Keratinocyte (primary cell): ENCODE measurements around the gene GSG1. TPM values are rescaled to one million over a fixed set of nuclear protein-coding genes. Genes with fewer than 3 reads are reported as not detected.

Experiments used
- DNase-seq: peaks from one replicate; pipeline ENCODE4 v3.0.0-alpha.2; 2011; ENCODE audit warnings: low read depth, missing footprints, low spot score
- FAIRE-seq: peaks from 2 replicates; lab custom pipeline; 2011; peaks lifted over from hg19 to GRCh38; lab: Jason Lieb, UNC
- H2AFZ ChIP-seq: 2 replicates; pipeline ENCODE4 v1.6.0; 2012; ENCODE audit warnings: low read length, control low read depth, inconsistent platforms; ENCODE audit not compliant: control insufficient read depth
- H3K27ac ChIP-seq: 2 replicates; pipeline ENCODE4 v1.5.1; 2011; ENCODE audit warnings: low read length; ENCODE audit not compliant: control insufficient read depth, insufficient read depth
- H3K27me3 ChIP-seq: 3 replicates; pipeline ENCODE4 v1.6.0; 2011; ENCODE audit warnings: low read length; ENCODE audit not compliant: control insufficient read depth, insufficient read depth; ENCODE audit errors: extremely low read depth
- H3K36me3 ChIP-seq, 2 experiments: 2 replicates in 1 of 2; 3 replicates in 1 of 2; pipeline ENCODE4 v1.5.1; 2011; ENCODE audit warnings: low read length in 2 of 2, mild to moderate bottlenecking in 1 of 2; ENCODE audit not compliant: control insufficient read depth in 2 of 2, insufficient read depth in 2 of 2; ENCODE audit errors: extremely low read depth in 1 of 2
- H3K4me1 ChIP-seq: 3 replicates; pipeline ENCODE4 v1.5.1; 2011; ENCODE audit warnings: low read length; ENCODE audit not compliant: control insufficient read depth, insufficient read depth; ENCODE audit errors: extremely low read depth
- H3K4me2 ChIP-seq: 3 replicates; pipeline ENCODE4 v1.6.0; 2011; ENCODE audit warnings: low read depth, low read length; ENCODE audit not compliant: control insufficient read depth, insufficient read depth; ENCODE audit errors: extremely low read depth
- H3K4me3 ChIP-seq, 3 experiments: fragments of 200-600 bp in 1 of 3; sonication (generic) in 1 of 3; 2 replicates in 2 of 3; 3 replicates in 1 of 3; pipeline ENCODE4 v1.5.1; 2011 to 2016; ENCODE audit warnings: low read length in 3 of 3, mild to moderate bottlenecking in 3 of 3, control low read depth in 2 of 3, inconsistent platforms in 1 of 3, low read depth in 1 of 3, mixed read lengths in 1 of 3, mixed run types in 1 of 3, moderate library complexity in 1 of 3; ENCODE audit not compliant: control insufficient read depth in 2 of 3, insufficient read depth in 2 of 3; ENCODE audit errors: extremely low read depth in 1 of 3
- H3K79me2 ChIP-seq: 2 replicates; pipeline ENCODE4 v1.6.0; 2012; ENCODE audit warnings: low read length; ENCODE audit not compliant: control insufficient read depth, insufficient read depth
- H3K9ac ChIP-seq: 3 replicates; pipeline ENCODE4 v1.6.0; 2011; ENCODE audit warnings: low read length; ENCODE audit not compliant: control insufficient read depth, insufficient read depth; ENCODE audit errors: extremely low read depth
- H3K9me1 ChIP-seq: 3 replicates; pipeline ENCODE4 v1.6.0; 2011; ENCODE audit warnings: low read length; ENCODE audit not compliant: control insufficient read depth, insufficient read depth; ENCODE audit errors: extremely low read depth
- H3K9me3 ChIP-seq: 2 replicates; pipeline ENCODE4 v1.5.1; 2012; ENCODE audit warnings: low read depth, low read length; ENCODE audit not compliant: control insufficient read depth
- H4K20me1 ChIP-seq: 3 replicates; pipeline ENCODE4 v1.6.0; 2011; ENCODE audit warnings: low read length; ENCODE audit not compliant: control insufficient read depth, insufficient read depth; ENCODE audit errors: extremely low read depth
- CTCF ChIP-seq, 3 experiments: IDR thresholded peaks in 1 of 3; conservative IDR thresholded peaks in 1 of 3; optimal IDR thresholded peaks in 1 of 3; 2 replicates in 2 of 3; 3 replicates in 1 of 3; pipeline versions ENCODE3 to v1.5.1; 2011; ENCODE audit warnings: low read length in 3 of 3, mild to moderate bottlenecking in 3 of 3, moderate library complexity in 2 of 3, control low read depth in 1 of 3, inconsistent platforms in 1 of 3; ENCODE audit not compliant: insufficient read depth in 2 of 3; ENCODE audit errors: extremely low read depth in 1 of 3
- EZH2 ChIP-seq: IDR thresholded peaks from one replicate; pipeline ENCODE4 v1.6.1; 2012; ENCODE audit warnings: inconsistent platforms, mild to moderate bottlenecking, low read length, moderate library complexity
- dilution Hi-C: fragments of 300-500 bp; cut with MboI; formaldehyde crosslinking; loops from one replicate; pipeline ENCODE4 v1.7.0; 2020; ENCODE audit warnings: low sequenced_read_pairs; ENCODE audit not compliant: extremely low pct_ligation_motif_present
- polyA plus RNA-seq, 5 experiments: library from polyadenylated mRNA; depleted of rRNA in 3 of 5; stranded (reverse) in 3 of 5; stranded (forward) in 1 of 5; unstranded in 1 of 5; fragments of >200 nt; gene quantifications; 1 replicate in 1 of 5; 2 replicates in 3 of 5; 3 replicates in 1 of 5; pipeline versions ENCODE4 v1.2.1 to v1.2.3, GENCODE V29; 2011 to 2012; ENCODE audit warnings: missing spikeins in 2 of 5, low read depth in 1 of 5, low replicate concordance in 1 of 5

The GSG1 gene
- polyA plus RNA-seq, 1 donor (not counting 4 experiments of a cell fraction or from before 2014, with no cell fraction given), result 0.05 TPM

- Histone ChIP-seq H3K27ac (peak overlapping the region; percentile 75), H3K36me3 (no peaks in the 10 kb centered on the region), H4K20me1 (no peaks in the 10 kb centered on the region), H3K9me1 (no peaks in the 10 kb centered on the region), H3K4me2 (peak overlapping the region; percentile 88), H2AFZ (peak overlapping the region; percentile 67), H3K9me3 (no peaks in the 10 kb centered on the region), H3K27me3 (no peaks in the 10 kb centered on the region), H3K4me3 (no peak overlapping the region), H3K79me2 (no peaks in the 10 kb centered on the region), H3K4me1 (peaks cover 33% of the 10 kb centered on the region), H3K9ac (no peak overlapping the region)
- DNase-seq, result no peak
- dilution Hi-C loops, result no loop called here
- FAIRE-seq, result peak; percentile 72
- TF ChIP-seq EZH2 (no peak), CTCF (optimal IDR thresholded peaks at IDR 0.05 in 1 of 3, IDR thresholded peaks at IDR 0.05 in 1 of 3, conservative IDR thresholded peaks at IDR 0.05 in 1 of 3; ENCODE audit: extremely low read depth in 1 of 3, insufficient read depth in 2 of 3, low read length in 3 of 3) (no peak)
Observed at GRCh38 chr12:13093191-13093847, 10.1 kb downstream of the GSG1 start.

GRCh38 chr12:13091832-13092231, 11.6 kb downstream of the GSG1 start:
- no peaks in the 10 kb centered on the region for H3K36me3 ChIP-seq
- no peak overlapping the region for H3K9ac ChIP-seq
- H3K27me3 ChIP-seq, result no peaks in the 10 kb centered on the region
- TF ChIP-seq EZH2 (no peak), CTCF (optimal IDR thresholded peaks at IDR 0.05 in 1 of 3, IDR thresholded peaks at IDR 0.05 in 1 of 3, conservative IDR thresholded peaks at IDR 0.05 in 1 of 3; ENCODE audit: extremely low read depth in 1 of 3, insufficient read depth in 2 of 3, low read length in 3 of 3) (no peak)
- no peaks in the 10 kb centered on the region for H3K9me3 ChIP-seq
- dilution Hi-C loops, result no loop called here
- H3K4me3 ChIP-seq, result no peak overlapping the region
- no peak overlapping the region for H3K27ac ChIP-seq
- DNase-seq (no peak), FAIRE-seq (no peak)
- no peaks in the 10 kb centered on the region for H3K9me1 ChIP-seq
- no peak overlapping the region for H2AFZ ChIP-seq
- peaks cover 24% of the 10 kb centered on the region for H3K4me1 ChIP-seq
- no peaks in the 10 kb centered on the region for H4K20me1 ChIP-seq
- H3K4me2 ChIP-seq, result no peak overlapping the region
- no peaks in the 10 kb centered on the region for H3K79me2 ChIP-seq
